GM18907 (cell line): ENCODE measurements around the gene GP1BA.

ENCODE experiments used
- ATAC-seq: cut with Tn5 transposase; IDR thresholded peaks from one replicate; pipeline ENCODE4 v1.9.1; 2021; ENCODE audit warnings: mild to moderate bottlenecking, moderate library complexity; ENCODE audit not compliant: unreplicated experiment

Gene GP1BA

DNA sequence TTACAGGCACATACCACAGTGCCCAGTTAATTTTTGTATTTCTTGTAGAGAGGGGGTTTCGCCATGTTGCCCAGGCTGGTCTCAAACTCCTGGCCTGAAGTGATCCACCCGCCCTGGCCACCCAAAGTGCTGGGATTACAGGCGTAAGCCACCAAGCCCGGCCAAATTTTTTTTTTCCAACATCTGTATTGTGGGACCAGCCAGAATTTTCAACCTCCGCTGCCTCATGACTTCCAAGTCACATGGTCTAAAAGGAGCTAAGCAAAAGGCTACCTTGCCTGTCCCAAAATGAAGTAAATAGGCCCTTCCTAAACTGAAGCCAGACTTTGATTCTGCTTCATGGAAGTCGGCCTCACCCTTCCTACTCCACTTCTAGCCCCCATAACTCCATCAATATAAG lies 39.7 kb downstream of the GP1BA start:
- ATAC-seq: no peak

- ATAC-seq: no peak
Measured at GRCh38 chr17:4972322-4972721, 40.2 kb downstream of the GP1BA start.

DNA sequence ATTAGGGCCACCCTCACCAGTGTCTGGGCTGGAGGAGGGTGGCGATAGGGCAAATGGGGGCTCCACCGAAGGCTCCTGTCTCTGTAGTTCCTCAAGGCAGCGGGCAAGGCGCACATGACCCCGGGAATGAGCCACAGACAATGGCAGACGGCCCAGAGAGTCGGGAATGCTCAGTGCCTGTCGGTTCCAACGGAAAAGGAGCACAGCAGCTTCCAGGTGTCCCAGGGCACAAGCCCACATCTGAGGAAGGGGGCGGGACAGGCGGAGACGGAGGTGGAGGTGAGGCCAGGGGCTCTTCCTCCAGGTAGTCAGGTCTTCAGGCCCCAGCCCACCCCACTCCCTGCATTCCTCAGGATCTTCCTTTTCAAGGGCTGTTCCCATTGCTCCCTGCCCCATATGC lies 40.7 kb downstream of the GP1BA start:
- no peak for ATAC-seq

DNA sequence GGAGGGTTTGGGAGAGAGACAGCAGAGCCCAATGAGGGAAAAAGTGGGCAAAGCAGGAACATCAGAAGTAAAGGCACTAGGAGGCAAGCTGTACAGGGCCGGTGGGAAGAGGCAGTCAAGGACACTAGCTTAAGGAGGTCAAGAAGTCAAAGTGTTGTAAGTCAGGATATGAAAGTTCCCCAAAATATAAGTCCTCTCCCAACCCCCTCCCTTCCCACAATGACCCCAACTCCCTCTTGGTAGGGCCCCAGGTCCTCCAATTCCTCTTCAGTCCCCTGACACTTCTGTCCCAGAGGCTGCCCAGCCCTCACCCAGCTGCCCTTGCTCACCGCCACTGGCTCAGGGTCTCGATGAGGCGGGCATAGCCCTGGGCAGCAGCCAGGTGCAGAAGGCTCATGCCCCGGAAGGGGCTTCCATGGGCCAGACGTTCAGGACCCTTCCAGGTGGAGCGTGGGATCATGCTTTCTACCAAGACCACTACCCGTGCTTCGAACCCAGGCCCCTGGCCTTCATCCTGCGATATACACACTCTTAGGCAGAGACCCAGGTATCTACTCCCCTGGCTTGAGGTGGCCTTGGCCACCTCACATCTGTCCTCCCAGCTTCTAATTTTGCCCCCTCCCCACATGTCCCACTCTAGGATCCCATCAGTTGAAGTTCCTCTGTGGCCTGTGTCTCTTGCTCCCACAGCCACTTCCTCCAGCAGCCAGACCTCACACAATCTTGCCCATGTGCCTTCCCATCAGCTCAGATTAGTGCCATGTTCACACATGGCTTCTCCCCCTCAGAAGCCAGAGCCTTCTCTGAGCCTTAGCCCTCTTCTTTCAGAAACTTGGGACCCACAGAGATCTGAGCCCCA lies 41.4 kb downstream of the GP1BA start:
- ATAC-seq: no peak

DNA sequence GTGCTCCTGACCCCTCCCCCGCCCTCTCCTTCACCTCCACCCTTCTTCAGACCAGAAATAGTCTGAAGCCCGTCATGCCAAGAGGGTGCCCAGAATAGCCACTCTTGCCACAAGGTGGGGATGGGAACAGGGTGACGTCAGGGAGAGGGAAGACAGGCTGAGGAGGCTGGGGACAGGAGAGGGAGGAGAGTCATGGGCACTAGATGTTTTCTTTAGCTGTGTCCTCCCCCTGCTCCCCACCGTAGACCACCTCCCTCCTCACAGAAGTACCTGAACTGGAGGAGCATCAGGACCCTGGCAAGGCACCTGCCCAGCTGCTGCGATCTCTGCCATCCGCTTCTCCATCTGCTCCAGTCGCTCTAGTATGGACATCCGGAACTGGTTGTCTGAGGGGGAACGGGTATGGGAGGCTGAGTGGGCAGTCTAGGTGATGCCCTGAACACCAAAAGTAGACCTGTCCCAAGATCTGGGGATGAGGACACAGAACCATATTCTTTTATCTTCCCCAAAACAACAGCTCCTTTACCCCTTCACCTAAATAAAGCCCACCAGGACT lies 42.1 kb downstream of the GP1BA start:
- no peak for ATAC-seq

DNA sequence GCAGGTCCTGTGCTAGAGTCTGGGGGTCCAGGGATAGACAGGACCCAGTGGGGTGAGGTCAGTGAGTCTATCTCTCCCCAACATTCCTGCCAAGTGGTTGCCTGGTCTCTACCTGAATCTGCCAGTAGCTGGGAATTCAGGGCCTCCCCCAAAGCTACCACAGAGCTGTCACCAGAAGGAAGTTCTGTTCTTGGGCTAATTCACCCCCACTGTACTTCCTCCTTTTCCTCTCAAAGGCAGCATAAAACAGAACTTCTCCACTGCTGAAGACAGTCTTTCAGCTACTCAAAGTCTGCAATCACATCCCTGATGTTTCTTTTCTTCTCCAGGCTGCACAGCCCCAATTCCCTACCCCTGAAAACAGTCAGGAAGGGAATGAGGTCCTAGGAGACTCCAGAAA lies 46.6 kb downstream of the GP1BA start:
- no peak for ATAC-seq

DNA sequence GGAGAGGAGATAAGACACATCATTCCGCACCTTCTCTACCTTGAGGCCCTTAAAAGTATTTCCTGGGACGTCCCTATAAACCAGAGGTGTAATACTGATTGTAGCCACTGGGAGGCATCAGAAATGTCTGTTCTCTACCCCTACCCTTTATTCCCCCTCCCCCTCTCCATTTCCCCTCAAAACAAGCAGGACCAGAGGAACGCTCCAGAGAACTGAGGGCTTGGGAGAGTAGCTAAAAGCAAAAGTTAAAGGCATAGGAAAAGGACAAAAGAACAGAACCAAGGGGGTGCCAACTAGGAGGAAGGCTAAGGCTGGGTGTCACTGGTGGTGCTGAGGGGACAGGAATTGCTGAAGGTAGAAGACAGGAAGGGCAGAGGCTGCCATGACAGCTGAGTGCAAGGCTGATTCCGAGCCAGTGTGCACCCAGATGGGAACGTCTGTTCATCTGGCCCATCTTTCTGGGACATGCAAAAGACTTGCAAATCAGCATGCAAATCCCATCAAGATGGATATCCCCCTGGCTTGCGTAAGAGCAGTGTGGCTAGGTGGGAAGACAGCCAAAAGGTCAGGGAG lies 48.7 kb downstream of the GP1BA start:
- ATAC-seq: no peak

DNA sequence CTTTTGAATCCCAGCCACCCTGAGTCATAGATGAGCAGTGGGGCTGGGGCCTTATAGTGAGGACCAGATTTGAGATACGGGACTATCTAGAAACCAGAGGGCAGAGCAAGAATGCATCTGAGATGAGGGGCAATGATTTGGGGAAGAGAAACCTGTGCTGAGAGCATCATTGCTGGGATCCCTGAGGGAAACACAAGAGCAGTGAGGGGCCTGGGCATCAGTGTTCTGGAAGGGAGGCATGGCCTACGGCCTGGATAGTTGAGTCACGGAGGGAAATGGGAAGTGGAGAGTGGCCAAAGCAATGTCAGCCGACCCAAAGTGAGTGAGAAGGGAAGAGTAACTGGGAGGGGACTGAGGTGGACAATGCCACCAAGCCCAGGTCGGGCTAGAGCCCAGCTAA lies 50.2 kb downstream of the GP1BA start:
- ATAC-seq: no peak
